BE2C (cell line): ENCODE measurements around the gene LAMA1.
A peak's percentile ranks its signal among the peaks of the same experiment; 100 is the strongest.
"Not testable (repeated sequence)": the region's sequence is repeated elsewhere in the genome, so short reads cannot be mapped to it uniquely, and the experiment has no call there.

Experiments used
- DNase-seq: peaks from one replicate; pipeline ENCODE4 v3.0.0-alpha.2; 2020
- H3K27me3 ChIP-seq: fragments of 250-450 bp; sonication (Bioruptor Pico); 2 replicates; pipeline ENCODE4 v1.5.1; 2020; ENCODE audit warnings: mild to moderate bottlenecking
- H3K36me3 ChIP-seq: fragments of 250-450 bp; sonication (Bioruptor Pico); 2 replicates; pipeline ENCODE4 v1.5.1; 2020; ENCODE audit warnings: mild to moderate bottlenecking
- H3K4me1 ChIP-seq: fragments of 250-450 bp; sonication (Bioruptor Pico); 2 replicates; pipeline ENCODE4 v1.5.1; 2020
- H3K4me3 ChIP-seq: 2 replicates; pipeline ENCODE4 v1.5.1; 2011; ENCODE audit warnings: low read depth, low read length
- H3K9me3 ChIP-seq: fragments of 250-450 bp; sonication (Bioruptor Pico); 2 replicates; pipeline ENCODE4 v1.5.1; 2020
- TF ChIP-seq, protein P1 (sequence below): IDR thresholded peaks from 2 replicates; pipeline ENCODE4 v1.5.1; 2012; ENCODE audit warnings: mild to moderate bottlenecking, low read depth, low read length

LAMA1 gene

DNA sequence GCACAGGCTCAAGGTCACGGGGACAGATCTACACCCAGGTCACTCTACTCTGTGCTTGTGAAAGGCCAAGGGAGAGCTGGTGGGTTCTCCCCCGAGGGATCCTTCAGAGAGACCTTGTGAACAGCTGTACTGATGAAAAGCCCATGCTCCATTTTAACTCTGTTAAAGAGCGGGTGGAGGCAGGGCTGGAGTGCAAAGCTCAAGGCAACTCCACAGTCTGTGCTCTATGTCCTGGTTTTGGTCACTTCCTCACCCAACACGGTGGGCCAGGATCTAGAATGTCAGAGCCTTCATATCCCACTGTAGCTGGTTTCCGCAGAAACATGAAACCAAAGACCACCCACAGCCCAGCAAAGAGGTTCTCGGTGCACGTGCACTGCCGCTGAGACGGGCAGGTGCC is 177.1 kb downstream of the LAMA1 start:
- DNase-seq: no peak
- no peaks in the 10 kb centered on the region for H3K9me3 ChIP-seq
- TF ChIP-seq, protein P1, sequence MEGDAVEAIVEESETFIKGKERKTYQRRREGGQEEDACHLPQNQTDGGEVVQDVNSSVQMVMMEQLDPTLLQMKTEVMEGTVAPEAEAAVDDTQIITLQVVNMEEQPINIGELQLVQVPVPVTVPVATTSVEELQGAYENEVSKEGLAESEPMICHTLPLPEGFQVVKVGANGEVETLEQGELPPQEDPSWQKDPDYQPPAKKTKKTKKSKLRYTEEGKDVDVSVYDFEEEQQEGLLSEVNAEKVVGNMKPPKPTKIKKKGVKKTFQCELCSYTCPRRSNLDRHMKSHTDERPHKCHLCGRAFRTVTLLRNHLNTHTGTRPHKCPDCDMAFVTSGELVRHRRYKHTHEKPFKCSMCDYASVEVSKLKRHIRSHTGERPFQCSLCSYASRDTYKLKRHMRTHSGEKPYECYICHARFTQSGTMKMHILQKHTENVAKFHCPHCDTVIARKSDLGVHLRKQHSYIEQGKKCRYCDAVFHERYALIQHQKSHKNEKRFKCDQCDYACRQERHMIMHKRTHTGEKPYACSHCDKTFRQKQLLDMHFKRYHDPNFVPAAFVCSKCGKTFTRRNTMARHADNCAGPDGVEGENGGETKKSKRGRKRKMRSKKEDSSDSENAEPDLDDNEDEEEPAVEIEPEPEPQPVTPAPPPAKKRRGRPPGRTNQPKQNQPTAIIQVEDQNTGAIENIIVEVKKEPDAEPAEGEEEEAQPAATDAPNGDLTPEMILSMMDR: no peak
- no peak overlapping the region for H3K4me3 ChIP-seq
- H3K36me3 ChIP-seq: no peaks in the 10 kb centered on the region
- no peaks in the 10 kb centered on the region for H3K27me3 ChIP-seq
- H3K4me1 ChIP-seq: no peaks in the 10 kb centered on the region

GRCh38 chr18:6939972-6940371 is 177.6 kb downstream of the LAMA1 start:
- TF ChIP-seq, protein P1: no peak

GRCh38 chr18:6938403-6938802 is 179.2 kb downstream of the LAMA1 start:
- H3K36me3 ChIP-seq, H3K4me3 ChIP-seq, H3K27me3 ChIP-seq, H3K9me3 ChIP-seq, H3K4me1 ChIP-seq, DNase-seq: not testable (repeated sequence)

More at GRCh38 chr18:6939972-6940371, 177.6 kb downstream of the LAMA1 start:
- no peaks in the 10 kb centered on the region for H3K36me3 ChIP-seq
- no peaks in the 10 kb centered on the region for H3K4me1 ChIP-seq
- H3K4me3 ChIP-seq: no peak overlapping the region
- no peaks in the 10 kb centered on the region for H3K27me3 ChIP-seq
- DNase-seq: no peak
- no peaks in the 10 kb centered on the region for H3K9me3 ChIP-seq

GRCh38 chr18:6938003-6938402 is 179.6 kb downstream of the LAMA1 start:
- DNase-seq: no peak
- H3K36me3 ChIP-seq: no peaks in the 10 kb centered on the region
- no peaks in the 10 kb centered on the region for H3K9me3 ChIP-seq
- no peaks in the 10 kb centered on the region for H3K27me3 ChIP-seq
- TF ChIP-seq, protein P1: no peak
- H3K4me1 ChIP-seq: no peaks in the 10 kb centered on the region
- H3K4me3 ChIP-seq: no peak overlapping the region

DNA sequence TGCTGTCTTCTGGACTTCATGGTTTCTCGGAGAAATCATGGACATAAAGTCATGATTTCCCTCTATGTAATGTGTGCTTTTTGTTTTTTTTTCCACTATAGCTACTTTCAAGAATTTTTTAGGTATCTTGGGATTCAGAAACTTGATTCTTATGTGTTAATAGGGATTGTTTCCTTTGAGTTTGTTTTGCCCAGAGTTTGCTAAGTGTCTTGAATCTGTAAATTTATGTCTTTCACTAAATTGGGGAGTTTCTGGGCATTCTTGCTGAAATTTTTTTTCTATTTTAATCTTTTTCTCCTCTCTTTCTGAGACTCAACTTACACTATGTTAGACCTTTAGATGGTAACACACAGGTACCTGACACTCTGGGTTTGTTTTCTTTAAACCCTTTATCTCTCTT is 182.7 kb downstream of the LAMA1 start:
- TF ChIP-seq, protein P1: no peak
- Histone ChIP-seq H3K4me3 (no peak overlapping the region), H3K27me3 (no peaks in the 10 kb centered on the region), H3K4me1 (no peaks in the 10 kb centered on the region), H3K36me3 (no peaks in the 10 kb centered on the region), H3K9me3 (no peaks in the 10 kb centered on the region)
- DNase-seq: no peak

DNA sequence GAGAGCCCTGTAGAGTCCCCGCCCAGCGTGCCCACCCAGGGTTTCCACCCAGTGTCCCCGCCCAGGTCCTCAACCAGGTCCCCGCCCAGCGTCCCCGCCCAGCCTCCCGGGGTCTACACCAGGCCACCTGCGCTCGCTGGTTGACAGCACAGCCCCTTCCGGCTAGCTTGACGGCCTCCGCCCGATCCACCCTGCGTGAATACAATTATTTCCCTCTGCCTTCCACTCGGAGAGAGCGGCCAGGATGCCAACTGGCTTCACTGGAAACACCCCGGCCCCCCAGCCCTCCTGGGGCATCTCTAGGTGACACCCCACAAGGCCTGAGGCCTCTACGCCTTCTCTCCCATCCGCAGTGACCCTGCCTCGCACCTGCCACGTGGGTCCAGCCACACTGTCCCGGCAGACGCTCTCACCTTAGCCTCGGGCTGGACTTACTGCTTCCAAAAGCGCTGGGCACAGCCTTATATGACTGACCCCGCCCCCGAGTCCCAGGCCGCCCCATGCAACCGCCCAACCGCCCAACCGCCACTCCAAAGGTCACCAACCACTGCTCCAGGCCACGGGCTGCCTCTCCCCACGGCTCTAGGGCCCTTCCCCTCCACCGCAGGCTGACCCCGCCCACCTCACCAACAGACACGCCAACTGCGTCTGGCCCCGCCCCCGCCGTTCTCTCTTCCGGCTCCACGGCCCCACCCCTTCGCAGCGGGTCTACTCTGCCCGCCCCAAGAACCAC is 188.1 kb downstream of the LAMA1 start:
- no peaks in the 10 kb centered on the region for H3K4me1 ChIP-seq
- TF ChIP-seq, protein P1: no peak
- H3K9me3 ChIP-seq: no peaks in the 10 kb centered on the region
- DNase-seq: peak; percentile 70
- no peaks in the 10 kb centered on the region for H3K36me3 ChIP-seq
- no peaks in the 10 kb centered on the region for H3K27me3 ChIP-seq
- no peak overlapping the region for H3K4me3 ChIP-seq
